ENCODE results near the gene SLC22A7.

SLC22A7 gene

GRCh38 chr6:43260791-43261190, 37.3 kb upstream of the SLC22A7 start:
- no peak for TF ChIP-seq GATA1 (IDR thresholded peaks at IDR 0.05; ENCODE audit: low read depth, low read length)
- TF ChIP-seq POLR2A (IDR thresholded peaks at IDR 0.05; ENCODE audit: low read length): no peak
- DNase-seq: no peak

DNA sequence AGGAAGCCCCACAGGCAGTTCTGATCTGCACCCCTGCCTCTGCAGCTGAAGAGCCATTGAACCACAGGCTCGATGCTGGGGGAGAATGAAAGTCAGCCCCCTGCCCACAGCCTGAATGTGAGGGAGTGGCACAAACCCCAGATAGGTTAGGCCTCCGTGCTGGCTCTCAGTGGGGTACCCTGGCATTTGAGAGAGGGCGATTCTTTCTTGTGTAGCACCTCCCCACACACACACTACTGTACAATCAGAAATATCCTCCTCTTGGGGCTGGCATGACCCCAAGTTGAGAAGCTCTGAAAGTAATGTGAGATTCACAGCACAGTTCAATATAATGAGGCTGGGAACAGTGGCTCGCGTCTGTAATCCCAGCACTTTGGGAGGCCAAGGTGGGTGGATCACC, 36.9 kb upstream of the SLC22A7 start:
- no peak for TF ChIP-seq GATA1 (IDR thresholded peaks at IDR 0.05; ENCODE audit: low read depth, low read length)
- no peak for TF ChIP-seq POLR2A (IDR thresholded peaks at IDR 0.05; ENCODE audit: low read length)
- DNase-seq: no peak

- DNase-seq: no peak
- TF ChIP-seq POLR2A (IDR thresholded peaks at IDR 0.05; ENCODE audit: low read length): no peak
- TF ChIP-seq GATA1 (IDR thresholded peaks at IDR 0.05; ENCODE audit: low read depth, low read length): no peak
Observed at GRCh38 chr6:43262000-43262779, 35.9 kb upstream of the SLC22A7 start.

DNA sequence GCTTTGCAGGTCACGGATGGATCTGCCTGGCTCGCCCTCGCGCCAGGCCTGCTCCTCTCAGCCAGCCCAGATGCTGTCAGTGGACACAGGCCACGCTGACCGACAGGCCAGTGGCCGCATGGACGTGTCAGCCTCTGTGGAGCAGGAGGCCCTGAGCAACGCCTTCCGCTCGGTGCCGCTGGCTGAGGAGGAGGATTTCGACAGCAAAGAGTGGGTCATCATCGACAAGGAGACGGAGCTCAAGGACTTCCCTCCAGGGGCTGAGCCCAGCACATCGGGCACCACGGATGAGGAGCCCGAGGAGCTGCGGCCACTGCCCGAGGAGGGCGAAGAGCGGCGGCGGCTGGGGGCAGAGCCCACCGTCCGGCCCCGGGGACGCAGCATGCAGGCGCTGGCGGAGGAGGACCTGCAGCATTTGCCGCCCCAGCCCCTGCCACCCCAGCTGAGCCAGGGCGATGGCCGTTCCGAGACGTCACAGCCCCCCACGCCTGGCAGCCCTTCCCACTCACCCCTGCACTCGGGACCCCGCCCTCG, 35.2 kb upstream of the SLC22A7 start:
- no peak for TF ChIP-seq POLR2A (IDR thresholded peaks at IDR 0.05; ENCODE audit: low read length)
- TF ChIP-seq GATA1 (IDR thresholded peaks at IDR 0.05; ENCODE audit: low read depth, low read length): no peak
- no peak for DNase-seq

GRCh38 chr6:43263314-43264178, 34.5 kb upstream of the SLC22A7 start:
- no peak for TF ChIP-seq POLR2A (IDR thresholded peaks at IDR 0.05; ENCODE audit: low read length)
- TF ChIP-seq GATA1 (IDR thresholded peaks at IDR 0.05; ENCODE audit: low read depth, low read length): no peak

DNA sequence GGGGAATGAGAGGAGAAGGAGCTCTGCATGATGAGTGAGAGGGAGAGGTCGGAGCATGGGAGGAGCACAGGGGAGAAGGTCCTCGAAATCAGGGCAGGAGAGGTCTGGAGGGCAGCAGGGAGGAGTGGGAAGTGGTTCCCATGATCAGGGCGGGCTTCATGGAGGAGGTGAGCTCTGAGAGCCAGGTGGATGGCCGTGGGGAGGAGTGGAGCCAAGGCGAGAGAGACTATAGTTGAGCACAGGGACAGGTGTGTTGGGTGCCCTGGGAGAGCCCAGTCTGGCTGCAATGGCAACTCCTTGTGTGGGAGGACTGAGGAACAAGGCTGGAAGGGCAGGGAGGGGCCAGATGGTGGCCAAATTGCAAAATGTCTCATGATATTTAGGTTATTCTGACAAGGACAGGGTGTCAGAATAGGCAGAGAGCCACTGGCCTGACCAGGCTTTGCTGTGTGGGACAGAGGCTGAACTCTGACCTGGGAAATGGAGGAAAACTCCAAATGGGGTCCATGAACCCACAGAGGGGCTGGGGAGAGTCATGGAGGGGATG, 33.4 kb upstream of the SLC22A7 start:
- DNase-seq: no peak
- TF ChIP-seq GATA1 (IDR thresholded peaks at IDR 0.05; ENCODE audit: low read depth, low read length) (no peak), POLR2A (IDR thresholded peaks at IDR 0.05; ENCODE audit: low read length) (no peak)

More at GRCh38 chr6:43263314-43264178, 34.5 kb upstream of the SLC22A7 start:
- DNase-seq: peak; percentile 73 to 81

DNA sequence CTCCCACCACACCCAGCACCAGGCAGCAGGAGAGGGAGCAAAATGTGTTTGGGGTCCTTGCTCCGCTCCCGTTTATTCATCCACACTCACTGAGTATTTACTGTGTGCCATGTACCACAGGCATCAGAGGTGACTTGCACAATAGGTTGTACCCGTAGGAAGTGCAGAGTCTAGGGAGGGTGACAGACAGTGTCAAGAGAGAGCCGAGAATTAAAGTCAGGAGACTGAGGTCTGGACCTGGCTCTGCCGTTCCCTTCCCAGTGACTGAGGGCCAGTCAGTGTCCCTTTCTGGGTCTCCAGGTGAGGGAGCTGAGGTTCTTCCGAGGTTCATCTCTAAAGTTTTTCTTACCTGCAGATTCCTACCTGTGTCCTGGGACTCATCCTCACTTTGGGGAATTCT, 32.5 kb upstream of the SLC22A7 start:
- DNase-seq: no peak
- no peak for TF ChIP-seq GATA1 (IDR thresholded peaks at IDR 0.05; ENCODE audit: low read depth, low read length)
- no peak for TF ChIP-seq POLR2A (IDR thresholded peaks at IDR 0.05; ENCODE audit: low read length)

GRCh38 chr6:43267619-43268354, 30.3 kb upstream of the SLC22A7 start:
- TF ChIP-seq GATA1 (IDR thresholded peaks at IDR 0.05; ENCODE audit: low read depth, low read length) (no peak), POLR2A (IDR thresholded peaks at IDR 0.05; ENCODE audit: low read length) (no peak)
- peak in 1 of 2 experiments; percentile 39 for DNase-seq

- no peak for DNase-seq
- TF ChIP-seq POLR2A (IDR thresholded peaks at IDR 0.05; ENCODE audit: low read length): no peak
- no peak for TF ChIP-seq GATA1 (IDR thresholded peaks at IDR 0.05; ENCODE audit: low read depth, low read length)
Observed at GRCh38 chr6:43268355-43268700, 29.7 kb upstream of the SLC22A7 start.

GRCh38 chr6:43268782-43269272, 29.2 kb upstream of the SLC22A7 start:
- no peak for TF ChIP-seq POLR2A (IDR thresholded peaks at IDR 0.05; ENCODE audit: low read length)
- TF ChIP-seq GATA1 (IDR thresholded peaks at IDR 0.05; ENCODE audit: low read depth, low read length): no peak
- DNase-seq: no peak

- no peak for TF ChIP-seq POLR2A (IDR thresholded peaks at IDR 0.05; ENCODE audit: low read length)
- TF ChIP-seq GATA1 (IDR thresholded peaks at IDR 0.05; ENCODE audit: low read depth, low read length): no peak
- peak; percentile 42 to 46 for DNase-seq
Observed at GRCh38 chr6:43269273-43270007, 28.6 kb upstream of the SLC22A7 start.

DNA sequence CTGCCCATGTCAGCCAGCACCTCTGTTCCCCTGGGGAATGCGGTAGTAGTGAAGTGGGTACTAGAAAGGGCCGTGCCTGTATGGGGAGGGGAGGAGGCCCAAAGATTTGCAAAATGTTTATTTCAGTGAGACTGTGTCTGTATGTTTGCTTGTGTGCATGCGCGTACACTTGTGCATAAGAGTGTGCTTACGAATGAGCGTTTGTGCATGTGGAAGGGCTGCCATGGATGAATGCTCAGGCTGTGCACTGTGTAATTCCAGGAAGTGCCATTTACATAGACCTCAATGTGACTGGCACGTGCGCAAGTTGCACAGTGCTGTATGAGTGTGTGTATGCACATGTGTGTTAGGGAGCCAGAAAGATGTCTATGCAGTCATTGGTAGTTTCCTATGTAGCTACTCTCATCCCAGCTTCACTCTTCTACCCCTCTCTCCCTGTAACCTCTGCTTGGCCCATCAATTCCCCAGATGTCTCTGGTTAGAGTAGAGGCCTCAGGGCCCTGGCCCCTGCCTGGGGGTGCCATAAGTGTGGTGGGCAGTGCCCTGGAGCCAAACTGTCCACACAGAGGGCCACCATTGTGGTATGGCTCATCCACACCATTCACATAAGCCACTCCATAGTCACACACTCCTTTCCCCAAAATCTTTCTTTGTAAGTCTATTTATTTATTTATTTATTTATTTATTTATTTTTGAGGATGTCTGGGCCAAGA, 26.8 kb upstream of the SLC22A7 start:
- TF ChIP-seq GATA1 (IDR thresholded peaks at IDR 0.05; ENCODE audit: low read depth, low read length) (no peak), POLR2A (IDR thresholded peaks at IDR 0.05; ENCODE audit: low read length) (no peak)
- no peak for DNase-seq
